ENCODE measurements around the gene ACTL7B. TPM values are rescaled to one million over a fixed set of nuclear protein-coding genes. Genes with fewer than 3 reads are reported as not detected.

Gene ACTL7B
- total and polyA plus RNA-seq, 10 of the 15 experiments (the other 5 are each of a cell fraction or from before 2014, with no cell fraction given): not detected

- 79% methylated on average over 59 of the region's 59 CpGs for WGBS (ENCODE audit: insufficient coverage, insufficient replicate concordance, low lambda C conversion rate, missing lambda C conversion rate)
- no peak for ATAC-seq
- no peaks in the 10 kb centered on the region for H4K20me1 ChIP-seq (ENCODE audit: control insufficient read depth, insufficient read depth)
- in situ Hi-C loops (cut with MboI) (no loop called here), intact Hi-C loops (cut with micrococcal nuclease; ENCODE audit: unreplicated experiment) (loop anchor here (5.0 kb wide), 2 partner anchors 97 to 612 kb away; no protein-coding TSS in a partner anchor)
- H3K9ac ChIP-seq (ENCODE audit: control insufficient read depth, insufficient read depth, low read length): no peak overlapping the region
- no peak for DNase-seq (ENCODE audit: low read depth, low spot score)
- BruUV-seq (replicated peaks): no TSS peak
- TF ChIP-seq FOXM1 (IDR thresholded peaks at IDR 0.05; ENCODE audit: low read depth, low read length): no peak
- TF ChIP-seq ZNF207 (IDR thresholded peaks at IDR 0.05; ENCODE audit: borderline replicate concordance): no peak
- TF ChIP-seq ZNF24 (IDR thresholded peaks at IDR 0.05): no peak
- TF ChIP-seq IKZF2 (IDR thresholded peaks at IDR 0.05): no peak
- no peak for TF ChIP-seq ASH2L (IDR thresholded peaks at IDR 0.05; ENCODE audit: borderline replicate concordance, low read depth)
- no peak for TF ChIP-seq RCOR1 (conservative IDR thresholded peaks at IDR 0.05; ENCODE audit: low read depth, low read length)
- TF ChIP-seq RUNX3 (IDR thresholded peaks at IDR 0.05; ENCODE audit: low read length): no peak
- RAD21 ChIA-PET (ENCODE audit: unreplicated experiment): no interaction called here
- no peaks in the 10 kb centered on the region for H3K36me3 ChIP-seq (ENCODE audit: control insufficient read depth in 2 of 2, insufficient read depth in 2 of 2, low read length in 1 of 2)
- H3K4me3 ChIP-seq: no peak overlapping the region
- H3K27me3 ChIP-seq (replicated peaks in 1 of 2; ENCODE audit: control insufficient read depth in 2 of 2, insufficient read depth in 2 of 2, low read length in 1 of 2): peaks cover 0 to 2% of the 10 kb centered on the region in 2 experiments; a peak in 2 of 4 replicates
- no peak for FAIRE-seq
- H3K27ac ChIP-seq (ENCODE audit: control insufficient read depth, insufficient read depth): no peak overlapping the region
- POLR2A ChIA-PET: no interaction called here
- SMC1A ChIA-PET (ENCODE audit: uncharacterized antibody, unreplicated experiment): no interaction called here
- CTCF ChIA-PET: interaction anchor here (1.1 kb wide), 1 partner anchor 99 kb away, joined by 4 read pairs; no protein-coding TSS in a partner anchor
- H3K79me2 ChIP-seq (ENCODE audit: control insufficient read depth, insufficient read depth, low read length): no peaks in the 10 kb centered on the region
- no peaks in the 10 kb centered on the region for H3K4me1 ChIP-seq (ENCODE audit: control insufficient read depth, insufficient read depth, low read length)
- H3K4me2 ChIP-seq (ENCODE audit: control insufficient read depth, insufficient read depth): no peak overlapping the region
- H2AFZ ChIP-seq (ENCODE audit: control insufficient read depth, low read depth, low read length): no peak overlapping the region
- H3K9me3 ChIP-seq (replicated peaks; ENCODE audit: control insufficient read depth, insufficient read depth, low read length): no peaks in the 10 kb centered on the region
Measured at GRCh38 chr9:108854641-108855528, 901 bp downstream of the ACTL7B start.
